HepG2 (cell line): ENCODE measurements around the gene GALNT1.

Experiments used
- FOXJ3 ChIP-seq: sonication (generic); formaldehyde crosslinking; IDR thresholded peaks from 2 replicates; pipeline ENCODE4 v1.4.0; 2020; ENCODE audit warnings: missing genetic modification reagents, mild to moderate bottlenecking, borderline replicate concordance
- POLR2AphosphoS5 ChIP-seq: IDR thresholded peaks from 2 replicates; pipeline ENCODE4 v1.6.1; 2012; ENCODE audit warnings: low read depth, low read length
- ZNF224 ChIP-seq: sonication (generic); formaldehyde crosslinking; IDR thresholded peaks from 2 replicates; pipeline ENCODE4 v1.5.0; 2020; ENCODE audit warnings: mild to moderate bottlenecking, missing genetic modification reagents
- TF ChIP-seq, protein P1 (sequence below): IDR thresholded peaks from 2 replicates; pipeline ENCODE4 v1.6.1; 2018; ENCODE audit warnings: missing genetic modification reagents, mild to moderate bottlenecking, missing compliant biosample characterization

DNA sequence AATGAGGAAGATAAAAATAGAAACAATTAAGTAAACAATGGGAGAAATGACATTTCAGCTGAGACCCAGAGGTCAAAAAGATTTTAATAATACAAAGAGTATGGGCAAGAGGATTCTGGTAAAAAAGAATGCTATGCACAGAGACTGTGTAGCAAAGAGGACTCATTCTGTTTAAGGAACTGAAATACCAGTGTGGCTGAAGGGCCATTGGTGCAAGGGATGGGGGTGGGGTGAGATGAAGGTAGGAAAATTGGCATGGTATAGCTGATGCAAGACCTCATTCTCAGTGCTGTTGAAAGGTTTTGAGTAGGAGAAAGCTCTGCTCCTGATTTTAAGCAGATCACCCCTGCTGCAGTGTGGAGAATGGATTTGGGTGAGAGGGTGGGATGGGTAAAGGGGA, 10.8 kb downstream of the GALNT1 start:
- TF ChIP-seq, protein P1, sequence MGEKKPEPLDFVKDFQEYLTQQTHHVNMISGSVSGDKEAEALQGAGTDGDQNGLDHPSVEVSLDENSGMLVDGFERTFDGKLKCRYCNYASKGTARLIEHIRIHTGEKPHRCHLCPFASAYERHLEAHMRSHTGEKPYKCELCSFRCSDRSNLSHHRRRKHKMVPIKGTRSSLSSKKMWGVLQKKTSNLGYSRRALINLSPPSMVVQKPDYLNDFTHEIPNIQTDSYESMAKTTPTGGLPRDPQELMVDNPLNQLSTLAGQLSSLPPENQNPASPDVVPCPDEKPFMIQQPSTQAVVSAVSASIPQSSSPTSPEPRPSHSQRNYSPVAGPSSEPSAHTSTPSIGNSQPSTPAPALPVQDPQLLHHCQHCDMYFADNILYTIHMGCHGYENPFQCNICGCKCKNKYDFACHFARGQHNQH (CRISPR knock-in tag) = no peak
- no peak for TF ChIP-seq ZNF224 (CRISPR knock-in tag)
- no peak for TF ChIP-seq FOXJ3
- no peak for TF ChIP-seq POLR2AphosphoS5
